CD4-positive, alpha-beta T cell treated with Interleukin-6 for 4 hours (primary cell): ENCODE results near the gene ZMAT1.
A peak's percentile ranks its signal among the peaks of the same experiment; 100 is the strongest.
"Not testable (repeated sequence)": the region's sequence is repeated elsewhere in the genome, so short reads cannot be mapped to it uniquely, and the experiment has no call there.

Experiments
- DNase-seq: peaks from one replicate; pipeline ENCODE4 v3.0.0-alpha.2; 2020; ENCODE audit warnings: mixed read lengths

ZMAT1 gene

DNA sequence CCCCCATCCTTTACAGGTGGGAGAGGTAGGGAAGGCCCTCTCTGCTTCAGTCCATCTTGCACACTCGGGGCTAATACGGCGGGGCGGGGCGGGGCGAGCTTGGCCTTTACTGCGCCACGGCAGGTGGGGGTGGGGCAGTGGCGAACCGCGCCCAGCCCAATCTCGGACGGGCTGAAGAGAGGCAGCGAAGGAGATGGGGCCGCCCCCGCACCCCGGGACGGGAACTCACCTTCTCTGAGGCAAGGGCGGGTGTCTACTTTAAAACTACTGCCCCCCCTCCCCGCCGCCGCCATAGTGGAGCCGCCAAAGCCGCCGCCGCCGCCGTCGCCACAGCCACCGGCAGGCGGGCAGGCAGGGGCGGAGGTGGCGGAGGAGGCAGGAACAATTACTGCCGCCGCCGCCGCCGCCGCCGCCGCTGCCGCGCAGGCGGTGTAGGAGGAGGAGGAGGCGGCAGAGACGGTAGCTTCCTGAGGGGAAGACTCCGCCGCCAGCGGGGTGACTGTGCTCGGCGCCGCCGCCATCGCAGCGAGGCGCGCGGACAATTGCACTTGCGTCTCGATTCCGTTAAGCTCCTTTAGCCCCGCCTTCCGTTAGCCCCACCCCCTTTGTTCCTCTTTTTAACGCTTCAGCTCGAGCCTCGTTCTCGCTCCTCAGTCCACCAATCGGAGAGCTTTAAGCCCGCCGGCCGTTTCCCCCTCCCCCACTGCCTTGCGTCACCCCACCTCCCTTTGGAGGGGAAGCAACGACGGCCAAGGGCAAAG lies at the start of gene ZMAT1:
ZMAT1 (minus strand) TSS at position 540 of the 761 bp plus-strand sequence; CDS start at position 521, 19 bp downstream.
- peak; percentile 96 for DNase-seq

DNA sequence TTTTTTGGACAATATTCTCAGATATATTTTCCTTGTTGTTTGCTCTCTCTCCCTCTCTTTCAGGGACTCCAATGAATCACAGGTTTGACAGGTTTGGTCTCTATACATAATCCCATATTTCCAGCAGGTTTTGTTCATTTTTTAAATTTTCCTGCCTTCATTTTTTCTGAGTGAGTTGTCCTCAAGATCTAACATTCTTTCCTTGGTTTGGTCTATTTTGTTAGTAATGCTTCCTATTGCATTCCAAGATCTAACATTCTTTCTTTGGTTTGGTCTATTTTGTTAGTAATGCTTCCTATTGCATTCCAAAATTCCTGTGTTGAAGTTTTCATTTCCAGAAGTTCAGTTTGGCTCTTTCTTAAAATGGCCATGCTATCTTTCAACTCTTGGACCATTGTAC lies 45.3 kb upstream of the ZMAT1 start:
- DNase-seq: no peak

DNA sequence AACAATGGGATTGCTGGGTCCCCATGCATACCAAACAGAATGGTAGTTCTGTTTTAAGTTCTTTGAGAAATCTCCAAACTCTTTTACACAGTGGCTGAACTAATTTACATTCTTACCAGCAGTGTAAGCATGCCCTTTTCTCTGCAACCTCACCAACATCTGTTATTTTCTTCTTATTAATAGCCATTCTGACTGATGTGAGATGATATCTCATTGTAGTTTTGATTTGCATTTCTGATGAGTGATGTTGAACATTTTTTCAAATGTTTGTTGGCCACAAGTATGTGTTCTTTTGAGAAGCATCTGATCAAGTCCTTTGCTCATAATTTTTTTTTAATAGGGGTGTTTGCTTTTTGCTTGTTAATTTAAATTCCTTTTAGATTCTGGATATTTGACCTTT lies 41.2 kb upstream of the ZMAT1 start:
- DNase-seq: no peak

DNA sequence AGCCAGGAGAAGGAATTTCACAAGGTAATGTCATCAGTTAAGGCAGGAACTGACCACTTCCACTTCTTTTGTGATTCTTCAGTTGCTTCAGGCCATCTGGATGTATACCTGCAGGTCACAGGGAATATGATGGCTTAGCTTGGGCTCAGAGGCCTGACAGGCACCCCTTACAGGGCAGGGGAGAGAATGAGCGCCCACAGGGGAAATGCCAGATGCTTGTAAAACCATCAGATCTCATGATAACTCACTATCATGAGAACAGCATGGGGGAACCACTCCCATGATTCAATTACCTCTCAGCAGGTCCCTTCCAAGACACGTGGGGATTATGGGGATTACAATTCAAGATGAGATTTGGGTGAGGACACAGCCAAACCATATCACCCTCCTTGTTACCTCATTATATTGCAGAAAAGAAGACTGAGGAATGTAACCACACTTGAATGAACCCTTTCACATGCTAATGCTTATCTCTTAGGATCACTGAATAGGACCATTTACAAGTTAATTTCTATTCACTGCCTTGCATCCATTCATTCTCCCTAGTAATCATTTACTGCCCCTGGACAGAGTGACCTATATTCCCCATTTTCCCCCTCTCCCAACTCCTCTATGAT lies 33.2 kb upstream of the ZMAT1 start:
- DNase-seq: not testable (repeated sequence)

DNA sequence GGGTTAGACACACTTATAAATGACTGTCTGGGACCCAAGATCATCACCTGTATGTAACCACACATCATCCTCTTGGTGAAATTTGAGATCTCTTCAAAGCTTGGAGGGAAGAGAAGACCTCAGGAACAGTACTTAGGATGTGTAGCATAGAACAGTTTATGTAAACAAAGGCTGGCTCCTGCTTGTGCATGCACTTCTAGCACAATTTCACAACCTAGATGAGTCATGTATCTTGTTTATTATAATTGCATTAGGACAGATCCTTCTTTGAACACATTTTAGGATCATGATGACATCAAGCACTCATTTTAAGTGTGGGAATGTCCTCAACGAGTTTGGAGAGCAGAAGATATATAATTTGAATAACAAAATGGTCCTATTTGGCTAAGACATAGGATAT lies 26.3 kb upstream of the ZMAT1 start:
- no peak for DNase-seq

DNA sequence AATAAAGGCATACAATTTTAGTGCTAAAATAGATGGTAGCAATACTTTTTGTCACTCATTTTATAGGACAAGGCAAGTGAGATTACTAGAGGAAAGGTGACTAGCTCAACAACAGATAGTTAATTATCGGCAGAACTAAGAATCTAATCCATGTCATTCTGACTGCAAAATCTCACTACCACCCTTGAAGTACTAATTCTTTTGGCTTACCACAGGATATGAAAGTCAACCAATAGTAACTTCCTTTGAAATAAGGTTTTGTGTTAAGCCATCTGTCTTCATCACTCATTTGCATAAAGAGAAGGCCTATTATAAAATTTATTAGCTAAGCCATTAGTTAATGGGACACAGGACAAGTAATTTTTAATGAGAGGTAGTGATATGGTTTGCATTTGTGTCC lies 25.3 kb upstream of the ZMAT1 start:
- DNase-seq: no peak

DNA sequence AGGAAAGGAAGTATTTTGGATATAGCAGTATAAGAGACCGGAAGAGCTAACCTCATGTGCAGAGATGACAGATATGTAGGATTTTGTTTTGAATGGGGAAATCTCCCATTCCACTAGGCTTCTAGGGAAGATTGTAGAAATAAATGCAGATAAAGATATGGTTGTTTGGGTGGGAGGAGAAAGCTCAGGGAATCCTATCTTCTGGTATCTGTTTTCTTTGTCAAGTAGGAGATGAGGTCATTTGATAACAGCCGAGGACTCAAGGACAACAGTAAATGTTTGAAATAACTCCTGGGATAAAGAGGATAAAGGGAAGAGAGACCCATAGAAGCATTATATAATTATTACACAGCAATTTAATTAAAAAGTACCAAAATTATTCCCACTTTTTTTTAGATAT lies 24.7 kb upstream of the ZMAT1 start:
- DNase-seq: no peak

DNA sequence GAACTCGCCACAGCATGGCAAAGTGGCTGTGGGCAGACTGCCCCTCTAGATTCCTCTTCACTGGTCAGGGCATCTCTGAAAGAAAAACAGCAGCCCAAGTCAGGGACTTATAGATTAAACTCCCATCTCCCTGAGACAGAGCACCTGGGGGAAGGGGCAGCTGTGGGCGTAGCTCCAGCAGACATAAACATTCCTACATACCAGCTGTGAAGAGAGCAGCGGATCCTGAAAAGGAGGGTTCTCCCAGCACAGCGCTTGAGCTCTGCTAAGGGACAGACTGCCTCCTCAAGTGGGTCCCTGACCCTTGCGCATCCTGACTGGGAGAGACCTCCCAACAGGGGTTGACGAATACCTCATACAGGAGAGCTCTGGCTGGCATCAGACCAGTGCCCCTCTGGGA lies 18.8 kb upstream of the ZMAT1 start:
- DNase-seq: no peak

DNA sequence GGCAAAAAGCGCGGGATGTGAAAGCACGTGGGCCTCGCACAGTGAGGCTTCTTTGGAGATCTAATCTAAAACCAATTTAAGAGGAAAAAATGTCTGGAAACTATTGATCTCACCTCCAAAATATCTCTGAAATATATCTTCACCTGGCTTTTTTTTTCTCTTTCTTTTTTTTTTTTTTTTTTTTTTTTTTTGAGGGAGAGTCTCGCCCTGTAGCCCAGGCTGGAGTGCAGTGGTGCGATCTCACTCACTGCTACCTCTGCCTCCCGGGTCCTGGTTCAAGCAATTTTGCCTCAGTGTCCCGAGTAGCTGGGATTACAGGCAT lies 383 bp upstream of the ZMAT1 start:
- no peak for DNase-seq

DNA sequence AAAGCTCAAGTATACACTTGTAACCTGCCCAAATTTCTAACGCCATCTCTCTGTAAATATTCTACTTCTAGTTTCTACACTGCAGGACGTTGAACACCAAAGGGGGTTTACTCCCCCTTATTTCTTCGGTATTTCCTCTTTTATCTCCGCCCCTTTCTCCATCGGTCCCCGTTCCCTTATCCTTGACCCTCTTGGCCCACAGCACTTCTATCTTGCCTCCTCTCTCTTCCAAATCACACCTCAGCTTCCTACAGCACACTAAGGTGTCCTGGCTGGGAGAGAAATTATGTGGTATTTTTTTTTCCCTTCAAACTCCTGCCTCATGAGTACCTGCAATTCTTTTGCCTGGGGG lies 715 bp downstream of the ZMAT1 start:
- DNase-seq: no peak

DNA sequence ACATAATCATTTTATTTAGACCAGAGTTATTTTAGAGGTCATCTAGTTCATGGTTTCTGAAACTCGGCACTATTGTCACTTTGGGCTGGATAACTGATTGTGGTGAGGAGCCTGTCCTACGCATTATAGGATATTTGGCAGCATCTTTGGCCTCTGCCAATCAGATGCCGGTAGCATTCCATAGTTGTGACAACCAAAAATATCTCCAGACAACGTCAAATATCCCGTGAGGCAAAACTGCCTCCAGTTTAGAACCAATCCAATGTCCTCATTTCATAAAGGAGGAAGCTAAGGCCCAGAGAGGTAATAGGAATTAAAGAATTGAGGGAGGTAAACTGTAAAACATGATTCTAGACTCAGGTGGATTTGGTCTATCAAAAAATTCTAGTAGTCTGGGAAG lies 6.1 kb downstream of the ZMAT1 start:
- DNase-seq: no peak

DNA sequence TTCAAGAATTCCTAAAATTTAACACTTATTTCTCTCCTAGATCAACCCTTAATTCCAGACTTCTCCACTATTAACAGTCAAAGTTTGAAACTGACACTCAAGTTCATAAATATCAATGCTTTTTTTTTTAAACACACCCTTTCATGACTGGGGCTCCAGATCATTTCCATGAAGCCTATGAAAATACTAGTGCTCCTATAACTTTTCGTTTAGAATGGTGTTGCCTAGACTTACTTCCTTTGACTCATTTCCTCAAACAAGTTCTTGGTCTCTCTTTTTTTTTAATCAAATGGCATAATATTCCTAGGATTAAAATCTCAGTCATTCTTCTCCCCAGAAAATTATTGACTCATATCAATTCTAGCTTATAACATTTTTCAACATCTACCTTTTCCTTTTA lies 13.1 kb downstream of the ZMAT1 start:
- no peak for DNase-seq

DNA sequence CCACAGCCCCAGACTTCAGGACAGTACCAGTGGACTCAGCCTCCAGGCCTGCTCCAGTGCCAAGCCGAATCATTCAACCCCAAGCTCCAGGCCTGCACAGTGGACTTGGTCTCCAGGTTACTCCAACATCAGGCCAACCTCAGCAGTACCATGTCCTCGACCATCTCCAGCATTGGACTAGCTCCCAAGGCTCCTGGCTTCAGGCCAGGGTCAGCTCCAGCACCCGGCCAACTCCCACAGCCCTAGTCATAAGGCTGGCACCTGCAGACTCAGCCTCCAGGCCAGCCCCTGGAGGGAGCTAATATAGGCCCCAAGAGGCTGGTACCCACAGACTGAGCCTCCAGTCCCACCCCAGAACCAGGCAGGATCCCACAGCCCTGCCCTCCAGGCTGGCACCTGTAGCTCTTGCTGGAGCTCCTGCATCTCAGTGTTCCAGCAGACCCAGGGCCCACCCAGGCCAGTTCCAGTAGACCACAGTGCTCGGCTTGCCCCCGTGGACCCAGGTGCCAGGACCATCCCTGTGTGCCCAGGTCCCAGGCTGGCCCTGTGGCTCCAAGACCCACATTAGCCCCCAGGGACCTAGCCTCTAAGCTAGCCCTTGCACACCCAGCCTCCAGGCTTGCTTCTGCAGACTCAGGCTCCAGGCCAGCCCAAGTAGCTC lies 25.6 kb downstream of the ZMAT1 start:
- DNase-seq: no peak

DNA sequence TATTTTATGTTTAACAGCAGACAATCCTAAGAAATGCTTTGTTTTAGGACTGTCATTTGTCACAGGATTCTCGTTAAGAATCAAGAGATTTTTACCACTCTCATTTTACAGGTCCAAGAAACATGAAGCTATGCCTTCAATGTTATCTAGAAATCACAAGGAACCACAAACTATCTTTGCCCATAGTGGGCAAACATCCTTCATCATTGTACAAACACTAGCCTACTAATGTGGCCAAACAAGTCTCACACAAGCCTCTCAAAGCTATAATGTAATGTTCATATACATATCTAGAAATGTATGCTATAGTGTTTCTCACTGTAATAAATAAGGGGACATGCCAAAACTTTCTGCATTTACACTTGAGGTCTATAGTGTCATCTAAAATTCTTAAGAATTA lies 26.8 kb downstream of the ZMAT1 start:
- DNase-seq: no peak
